GM23338 (cell line): ENCODE data around the gene SNORC. TPM values are rescaled to one million over a fixed set of nuclear protein-coding genes. Genes with fewer than 3 reads are reported as not detected.

Experiments used
- ATAC-seq: fragments of 200-7000 bp; cut with Tn5 transposase; 3 replicates; pipeline ENCODE4 v1.9.1; 2020
- DNase-seq: peaks from one replicate; pipeline ENCODE4 v3.0.0-alpha.2; 2015; ENCODE audit warnings: low spot score
- H2AFZ ChIP-seq: fragments of 200-600 bp; sonication (generic); 2 replicates; pipeline ENCODE4 v1.8.0; 2016; ENCODE audit warnings: antibody characterized with exemption, mild to moderate bottlenecking, moderate library complexity
- H3F3A ChIP-seq: fragments of 200-600 bp; sonication (generic); replicated peaks from 2 replicates; pipeline ENCODE4 v1.8.0; 2017; ENCODE audit warnings: antibody characterized with exemption, mixed run types, low read depth
- H3K27ac ChIP-seq: fragments of 200-600 bp; sonication (generic); 2 replicates; pipeline ENCODE4 v1.6.1; 2016; ENCODE audit warnings: low read depth
- H3K27me3 ChIP-seq: fragments of 200-600 bp; sonication (generic); 2 replicates; pipeline ENCODE4 v1.8.0; 2016; ENCODE audit warnings: mild to moderate bottlenecking, mixed run types, moderate library complexity; ENCODE audit not compliant: insufficient read depth
- H3K36me3 ChIP-seq: fragments of 200-600 bp; sonication (generic); 2 replicates; pipeline ENCODE4 v1.8.0; 2016; ENCODE audit warnings: mild to moderate bottlenecking; ENCODE audit not compliant: insufficient read depth
- H3K4me1 ChIP-seq: fragments of 200-600 bp; sonication (generic); 2 replicates; pipeline ENCODE4 v1.8.0; 2016; ENCODE audit warnings: mild to moderate bottlenecking, moderate library complexity; ENCODE audit not compliant: insufficient read depth
- H3K4me2 ChIP-seq: fragments of 200-600 bp; sonication (generic); 2 replicates; pipeline ENCODE4 v1.7.1; 2017; ENCODE audit warnings: mixed run types
- H3K4me3 ChIP-seq: fragments of 200-600 bp; sonication (generic); 2 replicates; pipeline ENCODE4 v1.6.1; 2016; ENCODE audit warnings: mixed run types
- H3K79me2 ChIP-seq: fragments of 200-600 bp; sonication (generic); replicated peaks from 2 replicates; pipeline ENCODE4 v1.8.0; 2017; ENCODE audit warnings: mild to moderate bottlenecking; ENCODE audit not compliant: insufficient read depth
- H3K9me2 ChIP-seq: fragments of 200-600 bp; sonication (generic); 2 replicates; pipeline ENCODE4 v1.8.0; 2017; ENCODE audit not compliant: insufficient read depth
- H4K20me1 ChIP-seq: fragments of 200-600 bp; sonication (generic); replicated peaks from 2 replicates; pipeline ENCODE4 v1.8.0; 2017; ENCODE audit warnings: mild to moderate bottlenecking; ENCODE audit not compliant: insufficient read depth
- H3K27ac Mint-ChIP-seq: 2 replicates; pipeline ENCODE4 v1.8.0; 2020; ENCODE audit warnings: inconsistent platforms, mild to moderate bottlenecking, moderate library complexity, mixed read lengths
- H3K27me3 Mint-ChIP-seq: 3 replicates; pipeline ENCODE4 v1.8.0; 2022; ENCODE audit warnings: low read depth, mild to moderate bottlenecking, moderate library complexity, mixed read lengths, inconsistent platforms; ENCODE audit not compliant: insufficient read depth, poor library complexity
- H3K36me3 Mint-ChIP-seq: 3 replicates; pipeline ENCODE4 v1.8.0; 2021; ENCODE audit warnings: low read depth, mild to moderate bottlenecking, inconsistent platforms, moderate library complexity, mixed read lengths
- H3K4me1 Mint-ChIP-seq: 3 replicates; pipeline ENCODE4 v1.8.0; 2020; ENCODE audit warnings: mild to moderate bottlenecking, inconsistent platforms, mixed read lengths
- H3K4me3 Mint-ChIP-seq: 3 replicates; pipeline ENCODE4 v1.8.0; 2021; ENCODE audit warnings: moderate library complexity, mild to moderate bottlenecking, inconsistent platforms, mixed read lengths
- H3K9me3 Mint-ChIP-seq: 3 replicates; pipeline ENCODE4 v1.8.0; 2020; ENCODE audit warnings: moderate library complexity, mild to moderate bottlenecking, inconsistent platforms, mixed read lengths
- CREB1 ChIP-seq: fragments of 250-450 bp; sonication (Bioruptor Pico); IDR thresholded peaks from 2 replicates; pipeline ENCODE4 v1.5.0; 2020; ENCODE audit warnings: low read depth, mild to moderate bottlenecking, moderate library complexity
- CTCF ChIP-seq, 2 experiments: fragments of 200-600 bp in 1 of 2; sonication (generic) in 1 of 2; conservative IDR thresholded peaks; 2 replicates each; pipeline versions ENCODE4 v1.5.1 to v1.6.1; 2016 to 2017; ENCODE audit warnings: antibody characterized with exemption in 2 of 2, low read depth in 2 of 2, mild to moderate bottlenecking in 2 of 2, moderate library complexity in 1 of 2
- JUNB ChIP-seq: IDR thresholded peaks from one replicate; pipeline ENCODE4 v1.6.1; 2016; ENCODE audit warnings: antibody characterized with exemption; ENCODE audit not compliant: unreplicated experiment
- POLR2AphosphoS5 ChIP-seq: IDR thresholded peaks from 2 replicates; pipeline ENCODE4 v1.6.1; 2016; ENCODE audit warnings: antibody characterized with exemption, low read depth
- ZNF114 ChIP-seq: fragments of 250-450 bp; sonication (Bioruptor Pico); IDR thresholded peaks from 2 replicates; pipeline ENCODE4 v1.5.0; 2020; ENCODE audit warnings: mild to moderate bottlenecking, moderate library complexity
- ZNF331 ChIP-seq: fragments of 250-450 bp; sonication (Bioruptor Pico); IDR thresholded peaks from 2 replicates; pipeline ENCODE4 v1.5.0; 2020; ENCODE audit warnings: low read depth, mild to moderate bottlenecking, moderate library complexity
- polyA plus RNA-seq: library from polyadenylated mRNA; unstranded; fragments of >200 nt; fragmentation: Nextera tagmentation; extraction: Ambion mirVana; gene quantifications from 2 replicates; pipeline ENCODE4 v1.2.1, GENCODE V29; 2016
- total RNA-seq: library from RNA; depleted of rRNA; stranded (reverse); fragments of >200 nt; shearing (Covaris generic); gene quantifications from 2 replicates; pipeline ENCODE4 v1.2.3, GENCODE V29; 2014
- TF ChIP-seq, protein P1 (sequence below): fragments of 250-450 bp; sonication (Bioruptor Pico); IDR thresholded peaks from 2 replicates; pipeline ENCODE4 v1.5.0; 2020; ENCODE audit warnings: mild to moderate bottlenecking, moderate library complexity
- TF ChIP-seq, protein P2 (sequence below): IDR thresholded peaks from one replicate; pipeline ENCODE4 v1.6.1; 2018; ENCODE audit warnings: antibody characterized with exemption; ENCODE audit not compliant: unreplicated experiment

Gene SNORC
- total and polyA plus RNA-seq, 2 experiments from 2014 or later, result 0.80 to 1.6 TPM

GRCh38 chr2:232863996-232864395, 6.1 kb upstream of the SNORC start:
- no peak for DNase-seq
- no peak overlapping the region for H3K27ac Mint-ChIP-seq
- no peak overlapping the region for H3K4me2 ChIP-seq

More at GRCh38 chr2:232863996-232864395, 6.1 kb upstream of the SNORC start:
- H3K4me3 ChIP-seq, result no peak overlapping the region
- TF ChIP-seq CREB1 (CRISPR knock-in tag) (no peak), POLR2AphosphoS5 (no peak), ZNF114 (CRISPR knock-in tag) (no peak), ZNF331 (CRISPR knock-in tag) (no peak), CTCF (conservative IDR thresholded peaks at IDR 0.05; ENCODE audit: low read depth in 2 of 2) (no peak), JUNB (no peak)
- TF ChIP-seq, protein P1, sequence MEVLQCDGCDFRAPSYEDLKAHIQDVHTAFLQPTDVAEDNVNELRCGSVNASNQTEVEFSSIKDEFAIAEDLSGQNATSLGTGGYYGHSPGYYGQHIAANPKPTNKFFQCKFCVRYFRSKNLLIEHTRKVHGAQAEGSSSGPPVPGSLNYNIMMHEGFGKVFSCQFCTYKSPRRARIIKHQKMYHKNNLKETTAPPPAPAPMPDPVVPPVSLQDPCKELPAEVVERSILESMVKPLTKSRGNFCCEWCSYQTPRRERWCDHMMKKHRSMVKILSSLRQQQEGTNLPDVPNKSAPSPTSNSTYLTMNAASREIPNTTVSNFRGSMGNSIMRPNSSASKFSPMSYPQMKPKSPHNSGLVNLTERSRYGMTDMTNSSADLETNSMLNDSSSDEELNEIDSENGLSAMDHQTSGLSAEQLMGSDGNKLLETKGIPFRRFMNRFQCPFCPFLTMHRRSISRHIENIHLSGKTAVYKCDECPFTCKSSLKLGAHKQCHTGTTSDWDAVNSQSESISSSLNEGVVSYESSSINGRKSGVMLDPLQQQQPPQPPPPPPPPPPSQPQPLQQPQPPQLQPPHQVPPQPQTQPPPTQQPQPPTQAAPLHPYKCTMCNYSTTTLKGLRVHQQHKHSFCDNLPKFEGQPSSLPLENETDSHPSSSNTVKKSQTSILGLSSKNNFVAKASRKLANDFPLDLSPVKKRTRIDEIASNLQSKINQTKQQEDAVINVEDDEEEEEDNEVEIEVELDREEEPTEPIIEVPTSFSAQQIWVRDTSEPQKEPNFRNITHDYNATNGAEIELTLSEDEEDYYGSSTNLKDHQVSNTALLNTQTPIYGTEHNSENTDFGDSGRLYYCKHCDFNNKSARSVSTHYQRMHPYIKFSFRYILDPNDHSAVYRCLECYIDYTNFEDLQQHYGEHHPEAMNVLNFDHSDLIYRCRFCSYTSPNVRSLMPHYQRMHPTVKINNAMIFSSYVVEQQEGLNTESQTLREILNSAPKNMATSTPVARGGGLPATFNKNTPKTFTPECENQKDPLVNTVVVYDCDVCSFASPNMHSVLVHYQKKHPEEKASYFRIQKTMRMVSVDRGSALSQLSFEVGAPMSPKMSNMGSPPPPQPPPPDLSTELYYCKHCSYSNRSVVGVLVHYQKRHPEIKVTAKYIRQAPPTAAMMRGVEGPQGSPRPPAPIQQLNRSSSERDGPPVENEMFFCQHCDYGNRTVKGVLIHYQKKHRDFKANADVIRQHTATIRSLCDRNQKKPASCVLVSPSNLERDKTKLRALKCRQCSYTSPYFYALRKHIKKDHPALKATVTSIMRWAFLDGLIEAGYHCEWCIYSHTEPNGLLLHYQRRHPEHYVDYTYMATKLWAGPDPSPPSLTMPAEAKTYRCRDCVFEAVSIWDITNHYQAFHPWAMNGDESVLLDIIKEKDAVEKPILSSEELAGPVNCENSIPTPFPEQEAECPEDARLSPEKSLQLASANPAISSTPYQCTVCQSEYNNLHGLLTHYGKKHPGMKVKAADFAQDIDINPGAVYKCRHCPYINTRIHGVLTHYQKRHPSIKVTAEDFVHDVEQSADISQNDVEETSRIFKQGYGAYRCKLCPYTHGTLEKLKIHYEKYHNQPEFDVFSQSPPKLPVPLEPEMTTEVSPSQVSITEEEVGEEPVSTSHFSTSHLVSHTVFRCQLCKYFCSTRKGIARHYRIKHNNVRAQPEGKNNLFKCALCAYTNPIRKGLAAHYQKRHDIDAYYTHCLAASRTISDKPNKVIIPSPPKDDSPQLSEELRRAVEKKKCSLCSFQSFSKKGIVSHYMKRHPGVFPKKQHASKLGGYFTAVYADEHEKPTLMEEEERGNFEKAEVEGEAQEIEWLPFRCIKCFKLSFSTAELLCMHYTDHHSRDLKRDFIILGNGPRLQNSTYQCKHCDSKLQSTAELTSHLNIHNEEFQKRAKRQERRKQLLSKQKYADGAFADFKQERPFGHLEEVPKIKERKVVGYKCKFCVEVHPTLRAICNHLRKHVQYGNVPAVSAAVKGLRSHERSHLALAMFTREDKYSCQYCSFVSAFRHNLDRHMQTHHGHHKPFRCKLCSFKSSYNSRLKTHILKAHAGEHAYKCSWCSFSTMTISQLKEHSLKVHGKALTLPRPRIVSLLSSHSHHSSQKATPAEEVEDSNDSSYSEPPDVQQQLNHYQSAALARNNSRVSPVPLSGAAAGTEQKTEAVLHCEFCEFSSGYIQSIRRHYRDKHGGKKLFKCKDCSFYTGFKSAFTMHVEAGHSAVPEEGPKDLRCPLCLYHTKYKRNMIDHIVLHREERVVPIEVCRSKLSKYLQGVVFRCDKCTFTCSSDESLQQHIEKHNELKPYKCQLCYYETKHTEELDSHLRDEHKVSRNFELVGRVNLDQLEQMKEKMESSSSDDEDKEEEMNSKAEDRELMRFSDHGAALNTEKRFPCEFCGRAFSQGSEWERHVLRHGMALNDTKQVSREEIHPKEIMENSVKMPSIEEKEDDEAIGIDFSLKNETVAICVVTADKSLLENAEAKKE (CRISPR knock-in tag), result no peak
- TF ChIP-seq, protein P2, sequence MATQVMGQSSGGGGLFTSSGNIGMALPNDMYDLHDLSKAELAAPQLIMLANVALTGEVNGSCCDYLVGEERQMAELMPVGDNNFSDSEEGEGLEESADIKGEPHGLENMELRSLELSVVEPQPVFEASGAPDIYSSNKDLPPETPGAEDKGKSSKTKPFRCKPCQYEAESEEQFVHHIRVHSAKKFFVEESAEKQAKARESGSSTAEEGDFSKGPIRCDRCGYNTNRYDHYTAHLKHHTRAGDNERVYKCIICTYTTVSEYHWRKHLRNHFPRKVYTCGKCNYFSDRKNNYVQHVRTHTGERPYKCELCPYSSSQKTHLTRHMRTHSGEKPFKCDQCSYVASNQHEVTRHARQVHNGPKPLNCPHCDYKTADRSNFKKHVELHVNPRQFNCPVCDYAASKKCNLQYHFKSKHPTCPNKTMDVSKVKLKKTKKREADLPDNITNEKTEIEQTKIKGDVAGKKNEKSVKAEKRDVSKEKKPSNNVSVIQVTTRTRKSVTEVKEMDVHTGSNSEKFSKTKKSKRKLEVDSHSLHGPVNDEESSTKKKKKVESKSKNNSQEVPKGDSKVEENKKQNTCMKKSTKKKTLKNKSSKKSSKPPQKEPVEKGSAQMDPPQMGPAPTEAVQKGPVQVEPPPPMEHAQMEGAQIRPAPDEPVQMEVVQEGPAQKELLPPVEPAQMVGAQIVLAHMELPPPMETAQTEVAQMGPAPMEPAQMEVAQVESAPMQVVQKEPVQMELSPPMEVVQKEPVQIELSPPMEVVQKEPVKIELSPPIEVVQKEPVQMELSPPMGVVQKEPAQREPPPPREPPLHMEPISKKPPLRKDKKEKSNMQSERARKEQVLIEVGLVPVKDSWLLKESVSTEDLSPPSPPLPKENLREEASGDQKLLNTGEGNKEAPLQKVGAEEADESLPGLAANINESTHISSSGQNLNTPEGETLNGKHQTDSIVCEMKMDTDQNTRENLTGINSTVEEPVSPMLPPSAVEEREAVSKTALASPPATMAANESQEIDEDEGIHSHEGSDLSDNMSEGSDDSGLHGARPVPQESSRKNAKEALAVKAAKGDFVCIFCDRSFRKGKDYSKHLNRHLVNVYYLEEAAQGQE, result no peak
- no peak for ATAC-seq
- H4K20me1 ChIP-seq, result peaks cover 5% of the 10 kb centered on the region; the same call in 1 of the 2 replicates
- H2AFZ ChIP-seq, result no peak overlapping the region
- H3K27me3 ChIP-seq, result no peaks in the 10 kb centered on the region
- no peaks in the 10 kb centered on the region for H3K79me2 ChIP-seq
- Mint-ChIP-seq H3K9me3 (no peaks in the 10 kb centered on the region), H3K36me3 (peaks cover 3% of the 10 kb centered on the region; the same call in 1 of the 3 replicates), H3K4me1 (no peaks in the 10 kb centered on the region; the same call in 2 of the 3 replicates), H3K4me3 (no peak overlapping the region), H3K27me3 (no peaks in the 10 kb centered on the region)
- H3K4me1 ChIP-seq, result no peaks in the 10 kb centered on the region
- H3K27ac ChIP-seq, result no peak overlapping the region
- H3K9me2 ChIP-seq, result no peaks in the 10 kb centered on the region
- H3F3A ChIP-seq, result no peaks in the 10 kb centered on the region
- no peaks in the 10 kb centered on the region for H3K36me3 ChIP-seq
